NB4 (cell line): ENCODE data around the gene RBFOX1.

Source experiments
- POLR2A ChIP-seq: IDR thresholded peaks from 2 replicates; pipeline ENCODE4 v1.6.1; 2011; ENCODE audit warnings: mild to moderate bottlenecking; ENCODE audit not compliant: insufficient read length; ENCODE audit errors: extremely low read depth
- TF ChIP-seq, protein P1 (sequence below): IDR thresholded peaks from one replicate; pipeline ENCODE4 v1.5.1; 2012; ENCODE audit warnings: low read depth, low read length

DNA sequence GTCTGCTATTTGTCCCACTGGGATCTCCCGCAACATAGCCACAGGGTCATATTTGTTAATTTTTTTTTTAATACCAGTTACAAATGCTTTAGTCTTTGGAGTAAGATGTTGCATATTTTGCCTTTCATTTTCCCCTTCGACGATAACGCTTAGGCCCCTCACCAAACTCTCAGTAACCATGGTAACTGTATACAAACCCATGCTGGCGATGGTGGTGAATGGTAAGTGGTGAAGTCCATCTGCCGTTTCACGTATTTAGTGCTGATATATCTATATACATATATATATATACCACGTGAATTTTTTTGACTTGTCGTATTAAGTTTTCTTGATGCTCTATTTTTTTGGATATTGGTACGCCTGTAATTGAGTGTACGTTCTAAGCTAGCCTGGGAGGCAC lies 263.7 kb downstream of the RBFOX1 start:
- TF ChIP-seq, protein P1, sequence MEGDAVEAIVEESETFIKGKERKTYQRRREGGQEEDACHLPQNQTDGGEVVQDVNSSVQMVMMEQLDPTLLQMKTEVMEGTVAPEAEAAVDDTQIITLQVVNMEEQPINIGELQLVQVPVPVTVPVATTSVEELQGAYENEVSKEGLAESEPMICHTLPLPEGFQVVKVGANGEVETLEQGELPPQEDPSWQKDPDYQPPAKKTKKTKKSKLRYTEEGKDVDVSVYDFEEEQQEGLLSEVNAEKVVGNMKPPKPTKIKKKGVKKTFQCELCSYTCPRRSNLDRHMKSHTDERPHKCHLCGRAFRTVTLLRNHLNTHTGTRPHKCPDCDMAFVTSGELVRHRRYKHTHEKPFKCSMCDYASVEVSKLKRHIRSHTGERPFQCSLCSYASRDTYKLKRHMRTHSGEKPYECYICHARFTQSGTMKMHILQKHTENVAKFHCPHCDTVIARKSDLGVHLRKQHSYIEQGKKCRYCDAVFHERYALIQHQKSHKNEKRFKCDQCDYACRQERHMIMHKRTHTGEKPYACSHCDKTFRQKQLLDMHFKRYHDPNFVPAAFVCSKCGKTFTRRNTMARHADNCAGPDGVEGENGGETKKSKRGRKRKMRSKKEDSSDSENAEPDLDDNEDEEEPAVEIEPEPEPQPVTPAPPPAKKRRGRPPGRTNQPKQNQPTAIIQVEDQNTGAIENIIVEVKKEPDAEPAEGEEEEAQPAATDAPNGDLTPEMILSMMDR = no peak
- TF ChIP-seq POLR2A = no peak
